CD14-positive monocyte (primary cell): Measurements from ENCODE around the gene SDC4. TPM values are rescaled to one million over a fixed set of nuclear protein-coding genes. Genes with fewer than 3 reads are reported as not detected.

Experiments
- DNase-seq, 3 donors: peaks; one replicate each; pipeline ENCODE4 v3.0.0-alpha.2; 2011 to 2022
- H2AFZ ChIP-seq: 2 replicates; pipeline ENCODE4 v1.6.0; 2012; ENCODE audit warnings: mild to moderate bottlenecking, low read depth, low read length, inconsistent platforms; ENCODE audit not compliant: insufficient read depth, poor library complexity, severe bottlenecking
- H3K27ac ChIP-seq, 2 donors: 1 replicate in 1 of 2; 2 replicates in 1 of 2; pipeline ENCODE4 v1.5.1; 2012 to 2013; ENCODE audit warnings: low read length in 2 of 2, control low read depth in 1 of 2, inconsistent platforms in 1 of 2, low read depth in 1 of 2, mild to moderate bottlenecking in 1 of 2
- H3K27me3 ChIP-seq, 2 donors: one replicate each; pipeline versions ENCODE4 v1.6.0 to v1.6.1; 2011 to 2013; ENCODE audit warnings: low read length in 2 of 2; ENCODE audit not compliant: control insufficient read depth in 2 of 2, insufficient read depth in 2 of 2
- H3K36me3 ChIP-seq, 2 donors: replicated peaks in 1 of 2; 1 replicate in 1 of 2; 2 replicates in 1 of 2; pipeline versions ENCODE4 v1.5.1 to v1.6.1; 2012 to 2013; ENCODE audit warnings: low read length in 2 of 2, control low read depth in 1 of 2, inconsistent platforms in 1 of 2, mild to moderate bottlenecking in 1 of 2; ENCODE audit not compliant: insufficient read depth in 2 of 2, control insufficient read depth in 1 of 2
- H3K4me1 ChIP-seq, 2 donors: 1 replicate in 1 of 2; 2 replicates in 1 of 2; pipeline versions ENCODE4 v1.5.1 to v1.6.1; 2012 to 2013; ENCODE audit warnings: low read length in 2 of 2, control low read depth in 1 of 2, inconsistent platforms in 1 of 2, mild to moderate bottlenecking in 1 of 2, moderate library complexity in 1 of 2; ENCODE audit not compliant: insufficient read depth in 2 of 2, control insufficient read depth in 1 of 2
- H3K4me2 ChIP-seq: replicated peaks from 2 replicates; pipeline ENCODE3; 2012; ENCODE audit warnings: low read length, moderate library complexity, mild to moderate bottlenecking; ENCODE audit not compliant: poor library complexity, severe bottlenecking; ENCODE audit errors: extremely low read depth
- H3K4me3 ChIP-seq, 3 experiments: fragments of 200-600 bp in 1 of 3; sonication (generic) in 1 of 3; replicated peaks in 1 of 3; 1 replicate in 2 of 3; 2 replicates in 1 of 3; pipeline ENCODE4 v1.5.1; 2011 to 2013; ENCODE audit warnings: low read length in 3 of 3, mild to moderate bottlenecking in 3 of 3, control low read depth in 2 of 3, low read depth in 2 of 3, inconsistent platforms in 1 of 3, moderate library complexity in 1 of 3
- H3K79me2 ChIP-seq: 2 replicates; pipeline ENCODE4 v1.6.0; 2012; ENCODE audit warnings: mild to moderate bottlenecking, control low read depth, inconsistent platforms, low read length, moderate library complexity; ENCODE audit not compliant: insufficient read depth
- H3K9ac ChIP-seq: 2 replicates; pipeline ENCODE4 v1.6.0; 2017; ENCODE audit warnings: low read length, mild to moderate bottlenecking; ENCODE audit not compliant: insufficient read depth, poor library complexity, severe bottlenecking
- H3K9me3 ChIP-seq, 2 donors: replicated peaks in 1 of 2; 1 replicate in 1 of 2; 2 replicates in 1 of 2; pipeline versions ENCODE4 v1.5.1 to v1.6.1; 2012 to 2013; ENCODE audit warnings: low read length in 2 of 2, control low read depth in 1 of 2; ENCODE audit not compliant: control insufficient read depth in 1 of 2, insufficient read depth in 1 of 2
- H4K20me1 ChIP-seq: 2 replicates; pipeline ENCODE4 v1.6.0; 2012; ENCODE audit warnings: mild to moderate bottlenecking, low read length, control low read depth, moderate library complexity; ENCODE audit not compliant: insufficient read depth
- H3K27ac Mint-ChIP-seq, 7 donors: one replicate each; pipeline ENCODE4 v1.8.0; 2020; ENCODE audit warnings: mild to moderate bottlenecking in 7 of 7, mixed read lengths in 7 of 7, moderate library complexity in 6 of 7, inconsistent platforms in 2 of 7
- H3K27me3 Mint-ChIP-seq, 3 donors: one replicate each; pipeline ENCODE4 v1.8.0; 2021 to 2022; ENCODE audit warnings: low read depth in 3 of 3, mild to moderate bottlenecking in 3 of 3, mixed read lengths in 3 of 3, moderate library complexity in 3 of 3, inconsistent platforms in 1 of 3
- H3K36me3 Mint-ChIP-seq, 2 donors: one replicate each; pipeline ENCODE4 v1.8.0; 2020; ENCODE audit warnings: mixed read lengths in 2 of 2, inconsistent platforms in 1 of 2, mild to moderate bottlenecking in 1 of 2
- H3K4me1 Mint-ChIP-seq: one replicate; pipeline ENCODE4 v1.8.0; 2020; ENCODE audit warnings: mild to moderate bottlenecking, mixed read lengths
- H3K4me3 Mint-ChIP-seq, 2 donors: one replicate each; pipeline ENCODE4 v1.8.0; 2020; ENCODE audit warnings: mild to moderate bottlenecking in 2 of 2, mixed read lengths in 2 of 2, moderate library complexity in 1 of 2
- H3K9me3 Mint-ChIP-seq, 7 donors: one replicate each; pipeline ENCODE4 v1.8.0; 2020 to 2022; ENCODE audit warnings: mixed read lengths in 7 of 7, mild to moderate bottlenecking in 6 of 7, moderate library complexity in 6 of 7, inconsistent platforms in 2 of 7
- CTCF ChIP-seq: fragments of 200-600 bp; IDR thresholded peaks from one replicate; pipeline ENCODE4 v1.8.0; 2022; ENCODE audit warnings: antibody characterized with exemption, mild to moderate bottlenecking
- WGBS: methylation state at CpG from one replicate; pipeline ENCODE4 v1.1.5; 2013; ENCODE audit warnings: missing lambda C conversion rate; ENCODE audit not compliant: insufficient coverage; 5-methylcytosine and 5-hydroxymethylcytosine counted together
- intact Hi-C, 2 donors: fragments of 100-400 bp; cut with micrococcal nuclease; formaldehyde crosslinking; loops; one replicate each; pipeline versions ENCODE4 v1.15.0 to v1.15.1; 2023
- polyA plus RNA-seq, 3 donors: library from polyadenylated mRNA; depleted of rRNA in 1 of 3; unstranded in 2 of 3; stranded (reverse) in 1 of 3; fragments of 300-500 nt in 2 of 3; fragments of >200 nt in 1 of 3; fragmentation: Illumina TruSeq in 2 of 3; gene quantifications; 1 replicate in 2 of 3; 2 replicates in 1 of 3; pipeline ENCODE4 v1.2.3, GENCODE V29; 2012 to 2021

SDC4 gene
- polyA plus RNA-seq, 3 donors: 1.6 to 5.1 (median 1.9) TPM

GRCh38 chr20:45390931-45391330 lies 42.7 kb upstream of the SDC4 start:
- Histone ChIP-seq H4K20me1 (no peaks in the 10 kb centered on the region), H3K9ac (no peak overlapping the region), H3K9me3 (no peaks in the 10 kb centered on the region), H3K36me3 (no peaks in the 10 kb centered on the region), H3K27me3 (no peaks in the 10 kb centered on the region), H2AFZ (no peak overlapping the region), H3K79me2 (no peaks in the 10 kb centered on the region), H3K4me1 (no peaks in the 10 kb centered on the region), H3K4me2 (no peak overlapping the region), H3K27ac (no peak overlapping the region), H3K4me3 (no peak overlapping the region)
- peaks cover 0 to 3% (median 0%) of the 10 kb centered on the region in 7 donors for H3K9me3 Mint-ChIP-seq
- TF ChIP-seq CTCF: no peak
- H3K4me1 Mint-ChIP-seq: peaks cover 2% of the 10 kb centered on the region
- peak in 1 of 3 donors; percentile 20 for DNase-seq
- intact Hi-C loops: no loop called here
- peaks cover 2 to 10% (median 3%) of the 10 kb centered on the region in 3 donors for H3K27me3 Mint-ChIP-seq
- H3K36me3 Mint-ChIP-seq: peaks cover 0 to 1% of the 10 kb centered on the region in 2 donors
- no peak overlapping the region for H3K4me3 Mint-ChIP-seq
- no peak overlapping the region for H3K27ac Mint-ChIP-seq
- no CpG with 5 or more reads among the region's 2 CpGs for WGBS

DNA sequence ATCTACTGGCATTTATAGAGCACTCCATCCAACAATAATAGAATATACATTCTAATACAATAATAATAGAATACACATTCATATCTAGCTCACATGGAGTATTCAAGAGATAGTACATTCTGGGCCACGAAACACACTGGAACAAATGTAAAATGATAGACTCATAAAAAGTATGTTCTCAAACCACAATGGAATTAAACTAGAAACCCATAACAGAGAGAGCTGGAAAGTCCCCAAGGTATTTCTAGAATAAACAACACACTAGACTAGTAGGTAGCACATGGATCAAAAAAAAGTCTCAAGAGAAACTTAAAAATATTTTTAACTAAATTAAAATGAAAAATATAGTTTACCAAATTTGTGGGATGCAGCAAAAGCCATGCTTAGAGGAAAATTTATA lies 39.0 kb upstream of the SDC4 start:
- H3K27ac Mint-ChIP-seq: no peak overlapping the region
- Histone ChIP-seq H3K27me3 (no peaks in the 10 kb centered on the region), H3K36me3 (no peaks in the 10 kb centered on the region), H4K20me1 (no peaks in the 10 kb centered on the region), H3K79me2 (no peaks in the 10 kb centered on the region), H3K9ac (no peak overlapping the region), H3K9me3 (no peaks in the 10 kb centered on the region), H3K4me2 (no peak overlapping the region), H3K27ac (no peak overlapping the region), H3K4me3 (no peak overlapping the region), H3K4me1 (no peaks in the 10 kb centered on the region), H2AFZ (no peak overlapping the region)
- H3K27me3 Mint-ChIP-seq: peaks cover 2 to 10% (median 8%) of the 10 kb centered on the region in 3 donors
- H3K9me3 Mint-ChIP-seq: peaks cover 0 to 3% (median 0%) of the 10 kb centered on the region in 7 donors
- no peak overlapping the region for H3K4me3 Mint-ChIP-seq
- no peak for DNase-seq
- intact Hi-C loops: no loop called here
- no CpG with 5 or more reads among the region's 1 CpG for WGBS
- H3K4me1 Mint-ChIP-seq: peaks cover 2% of the 10 kb centered on the region
- peaks cover 0 to 3% of the 10 kb centered on the region in 2 donors for H3K36me3 Mint-ChIP-seq
- no peak for TF ChIP-seq CTCF
